Measurements from ENCODE around the gene SF3B1.
A peak's percentile ranks its signal among the peaks of the same experiment; 100 is the strongest.
"Not testable (repeated sequence)": the region's sequence is repeated elsewhere in the genome, so short reads cannot be mapped to it uniquely, and the experiment has no call there.

SF3B1 gene, protein sequence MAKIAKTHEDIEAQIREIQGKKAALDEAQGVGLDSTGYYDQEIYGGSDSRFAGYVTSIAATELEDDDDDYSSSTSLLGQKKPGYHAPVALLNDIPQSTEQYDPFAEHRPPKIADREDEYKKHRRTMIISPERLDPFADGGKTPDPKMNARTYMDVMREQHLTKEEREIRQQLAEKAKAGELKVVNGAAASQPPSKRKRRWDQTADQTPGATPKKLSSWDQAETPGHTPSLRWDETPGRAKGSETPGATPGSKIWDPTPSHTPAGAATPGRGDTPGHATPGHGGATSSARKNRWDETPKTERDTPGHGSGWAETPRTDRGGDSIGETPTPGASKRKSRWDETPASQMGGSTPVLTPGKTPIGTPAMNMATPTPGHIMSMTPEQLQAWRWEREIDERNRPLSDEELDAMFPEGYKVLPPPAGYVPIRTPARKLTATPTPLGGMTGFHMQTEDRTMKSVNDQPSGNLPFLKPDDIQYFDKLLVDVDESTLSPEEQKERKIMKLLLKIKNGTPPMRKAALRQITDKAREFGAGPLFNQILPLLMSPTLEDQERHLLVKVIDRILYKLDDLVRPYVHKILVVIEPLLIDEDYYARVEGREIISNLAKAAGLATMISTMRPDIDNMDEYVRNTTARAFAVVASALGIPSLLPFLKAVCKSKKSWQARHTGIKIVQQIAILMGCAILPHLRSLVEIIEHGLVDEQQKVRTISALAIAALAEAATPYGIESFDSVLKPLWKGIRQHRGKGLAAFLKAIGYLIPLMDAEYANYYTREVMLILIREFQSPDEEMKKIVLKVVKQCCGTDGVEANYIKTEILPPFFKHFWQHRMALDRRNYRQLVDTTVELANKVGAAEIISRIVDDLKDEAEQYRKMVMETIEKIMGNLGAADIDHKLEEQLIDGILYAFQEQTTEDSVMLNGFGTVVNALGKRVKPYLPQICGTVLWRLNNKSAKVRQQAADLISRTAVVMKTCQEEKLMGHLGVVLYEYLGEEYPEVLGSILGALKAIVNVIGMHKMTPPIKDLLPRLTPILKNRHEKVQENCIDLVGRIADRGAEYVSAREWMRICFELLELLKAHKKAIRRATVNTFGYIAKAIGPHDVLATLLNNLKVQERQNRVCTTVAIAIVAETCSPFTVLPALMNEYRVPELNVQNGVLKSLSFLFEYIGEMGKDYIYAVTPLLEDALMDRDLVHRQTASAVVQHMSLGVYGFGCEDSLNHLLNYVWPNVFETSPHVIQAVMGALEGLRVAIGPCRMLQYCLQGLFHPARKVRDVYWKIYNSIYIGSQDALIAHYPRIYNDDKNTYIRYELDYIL

DNA sequence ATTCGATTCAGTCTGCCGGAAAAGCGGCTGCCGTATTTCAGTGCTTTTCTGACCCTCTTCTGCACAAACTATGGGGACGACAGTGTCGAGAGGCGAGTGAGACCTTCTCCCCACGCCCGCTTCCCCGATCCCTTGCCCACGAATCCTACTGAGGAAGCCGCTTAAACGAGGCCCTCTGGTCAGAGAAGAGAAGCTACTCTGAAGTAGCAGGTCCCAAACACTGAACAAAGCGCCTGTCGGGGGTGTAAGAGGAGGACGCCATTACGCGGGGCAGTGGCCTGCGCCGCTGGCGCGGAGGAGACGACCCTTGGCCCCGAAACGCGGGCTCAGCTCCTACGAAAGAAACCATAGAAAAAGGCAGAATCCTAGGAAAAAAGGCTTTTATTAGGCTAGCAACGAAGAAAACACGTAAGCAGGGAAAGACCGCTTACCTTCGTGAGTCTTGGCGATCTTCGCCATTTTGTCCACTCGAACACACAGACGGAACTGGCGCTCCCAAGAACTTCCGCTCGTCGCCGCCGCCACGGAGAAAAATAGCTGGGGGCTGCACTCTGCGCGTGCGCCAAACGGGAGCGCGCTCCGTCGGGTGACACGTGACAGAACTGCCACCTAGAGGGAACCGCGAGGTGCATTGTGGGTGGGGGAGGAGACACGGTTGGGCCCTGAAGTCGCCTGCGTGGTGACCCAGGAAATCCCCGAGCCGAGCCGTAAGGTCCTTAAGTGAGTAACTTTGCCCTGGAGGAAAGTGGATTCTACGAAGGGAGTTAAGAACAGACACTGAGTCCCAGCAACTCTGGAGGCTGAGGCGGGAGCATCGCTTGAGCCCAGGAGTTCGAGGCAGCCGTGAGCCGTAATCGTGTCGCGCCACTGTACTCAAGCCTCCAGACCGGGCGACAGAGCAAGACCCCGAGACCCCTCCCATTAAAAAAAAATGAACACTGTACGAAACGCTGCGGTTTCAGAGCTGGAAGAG, at the start of gene SF3B1:
Gene SF3B1, minus strand, starts transcription at position 488 of the 973 bp plus-strand sequence. Its CDS starts 29 bp downstream, at position 459.
- peak; percentile 98 to 99 for DNase-seq (ENCODE audit: low read depth in 2 of 2)

DNA sequence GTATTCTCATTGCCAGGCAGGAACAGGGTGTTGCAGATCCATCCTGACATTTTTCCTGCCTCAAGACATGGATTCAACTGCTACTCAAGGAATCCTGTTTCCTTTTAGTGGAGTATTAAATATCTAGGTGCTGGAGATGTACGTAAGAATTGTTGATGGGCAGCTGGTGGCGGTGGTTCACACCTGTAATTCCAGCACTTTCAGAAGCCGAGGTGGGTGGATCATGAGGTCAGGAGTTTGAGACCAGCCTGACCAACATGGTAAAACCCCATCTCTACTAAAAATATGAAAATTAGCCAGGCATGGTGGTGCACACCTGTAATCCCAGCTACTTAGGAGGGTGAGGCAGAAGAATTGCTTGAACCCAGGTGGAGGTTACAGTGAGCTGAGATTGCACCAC, 49.4 kb upstream of the SF3B1 start:
- DNase-seq (ENCODE audit: low read depth in 2 of 2), result not testable (repeated sequence)

DNA sequence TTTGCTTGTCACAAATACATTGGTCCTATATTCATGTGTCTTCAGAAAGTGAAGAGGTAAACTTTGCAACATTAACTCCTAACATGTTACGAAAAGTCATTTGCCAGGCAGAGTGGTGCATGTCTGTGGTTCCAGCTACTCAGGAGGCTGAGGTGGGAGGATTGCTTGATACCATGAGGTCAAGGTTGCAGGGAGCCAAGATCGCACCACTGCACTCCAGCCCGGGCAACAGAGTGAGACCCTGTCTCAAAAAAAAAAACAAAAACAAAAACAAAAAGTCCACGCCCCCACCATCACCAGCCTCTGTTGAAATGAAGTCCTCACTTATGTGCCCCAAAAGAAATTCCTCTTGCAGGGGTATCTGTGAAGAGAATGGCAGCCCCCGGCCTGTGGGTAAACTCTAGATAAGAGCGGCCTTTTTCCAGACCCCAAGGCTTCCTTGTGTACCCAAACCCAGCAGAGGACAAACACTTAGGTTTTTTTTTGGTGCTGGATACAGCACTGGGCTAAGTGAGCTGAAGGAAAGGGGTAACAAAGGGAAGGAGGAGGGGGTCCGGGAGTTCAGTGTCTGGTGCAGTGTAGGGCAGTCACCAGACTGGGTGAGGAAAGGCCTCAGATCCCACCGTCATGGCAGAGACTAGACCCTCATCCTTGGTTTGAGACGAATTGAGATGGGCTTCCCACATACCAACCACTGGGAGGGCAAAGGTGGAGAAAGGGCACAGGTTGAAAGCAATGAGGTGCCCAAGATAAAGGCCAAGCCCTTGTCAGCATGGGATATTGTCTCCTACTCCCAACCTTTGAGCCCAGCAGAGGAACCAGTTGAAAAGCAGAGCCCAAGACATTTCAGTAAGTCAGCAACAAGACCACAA, 45.6 kb upstream of the SF3B1 start:
- DNase-seq (ENCODE audit: low read depth in 2 of 2), result no peak

DNA sequence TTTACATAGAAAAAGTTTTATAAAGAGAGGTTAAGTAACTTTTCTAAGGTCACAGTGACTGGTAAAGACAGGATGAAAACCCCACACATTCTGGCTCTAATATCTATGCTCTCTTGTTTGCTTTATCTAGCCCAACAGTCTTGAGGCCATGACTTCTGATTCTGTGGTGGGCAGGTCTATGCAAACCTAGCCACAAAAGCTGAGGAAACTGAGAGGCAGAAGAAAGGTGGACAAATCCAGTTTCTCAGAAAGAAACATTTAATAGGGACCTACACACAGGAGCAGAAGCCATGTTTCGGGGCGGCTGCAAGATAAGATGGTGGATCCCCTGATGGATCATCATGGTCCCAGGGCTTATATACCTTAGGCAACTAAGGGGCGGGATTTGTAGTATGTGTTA, 43.0 kb upstream of the SF3B1 start:
- no peak for DNase-seq (ENCODE audit: low read depth in 2 of 2)

DNA sequence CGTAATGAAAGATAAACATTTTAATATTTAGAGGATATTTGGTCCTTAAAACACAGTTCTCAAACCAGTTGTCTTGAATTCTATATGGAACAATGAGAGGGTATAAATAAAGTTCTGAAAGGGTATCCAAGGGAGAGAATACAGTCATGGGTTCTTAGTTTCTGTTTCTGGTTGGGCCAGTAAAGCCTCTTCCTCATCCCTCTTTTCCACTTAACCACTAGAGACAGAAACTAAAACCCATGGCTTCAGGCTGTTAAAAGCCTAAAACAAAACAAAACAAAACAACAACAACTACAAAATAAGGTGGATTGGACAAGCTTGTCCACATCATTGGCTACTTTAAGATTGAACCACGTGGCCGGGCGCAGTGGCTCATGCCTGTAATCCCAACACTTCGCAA, 37.3 kb upstream of the SF3B1 start:
- no peak for DNase-seq (ENCODE audit: low read depth in 2 of 2)

DNA sequence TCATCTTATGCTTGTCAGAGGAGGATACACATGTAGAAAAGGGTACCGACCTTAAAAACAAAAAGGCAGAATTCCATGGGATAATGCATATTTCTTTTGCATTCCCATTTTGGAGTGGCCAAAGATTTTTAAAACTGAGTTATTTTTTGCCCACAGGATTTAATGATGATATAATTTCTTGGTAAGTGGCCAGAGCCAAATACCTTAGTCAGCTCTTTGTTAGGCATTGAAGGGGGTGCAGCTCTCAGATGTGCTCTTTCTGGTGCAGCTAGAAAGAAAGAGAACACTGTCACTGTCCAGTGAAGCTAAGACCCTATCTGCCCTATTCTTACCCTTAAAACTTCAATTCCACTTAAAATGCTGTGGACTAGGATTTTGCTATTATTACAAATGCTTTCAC, 29.3 kb upstream of the SF3B1 start:
- no peak for DNase-seq (ENCODE audit: low read depth in 2 of 2)

DNA sequence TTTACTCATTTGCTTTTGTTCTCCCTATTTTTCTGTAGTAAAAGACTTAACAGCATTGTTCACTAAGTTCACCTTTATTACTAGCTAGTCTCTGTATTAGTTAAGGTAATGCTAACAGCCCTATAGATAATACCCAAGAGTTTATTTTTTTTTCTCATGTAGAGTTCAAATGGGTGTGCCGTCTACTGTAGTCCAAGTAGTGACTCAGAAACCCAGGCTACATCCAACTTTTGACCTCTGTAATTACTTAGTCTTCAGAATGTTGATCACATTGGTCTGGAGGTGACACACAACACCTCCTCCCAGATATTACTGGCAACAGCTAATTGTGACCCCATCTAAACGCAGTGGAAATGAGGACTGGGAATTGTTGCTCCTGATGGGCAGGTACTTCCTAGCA, 26.2 kb upstream of the SF3B1 start:
- no peak for DNase-seq (ENCODE audit: low read depth in 2 of 2)

DNA sequence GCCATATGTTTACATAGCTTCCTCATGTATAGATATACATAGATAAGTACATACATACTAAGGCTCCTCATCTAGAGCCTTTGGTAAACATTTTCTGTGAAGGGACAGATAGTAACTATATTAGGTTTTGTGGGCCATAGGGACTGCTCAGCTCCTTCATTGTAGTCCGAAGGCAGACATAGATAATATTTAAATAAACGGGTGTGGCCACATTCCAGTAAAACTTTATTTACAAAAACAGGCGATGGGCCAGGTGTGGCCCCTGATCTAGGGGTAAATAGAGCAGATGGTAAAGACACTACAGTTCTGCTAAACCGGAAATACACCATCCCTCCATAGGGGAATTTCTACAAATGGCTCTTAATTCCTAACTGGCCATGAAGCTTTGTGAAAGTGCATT, 25.8 kb upstream of the SF3B1 start:
- no peak for DNase-seq (ENCODE audit: low read depth in 2 of 2)

DNA sequence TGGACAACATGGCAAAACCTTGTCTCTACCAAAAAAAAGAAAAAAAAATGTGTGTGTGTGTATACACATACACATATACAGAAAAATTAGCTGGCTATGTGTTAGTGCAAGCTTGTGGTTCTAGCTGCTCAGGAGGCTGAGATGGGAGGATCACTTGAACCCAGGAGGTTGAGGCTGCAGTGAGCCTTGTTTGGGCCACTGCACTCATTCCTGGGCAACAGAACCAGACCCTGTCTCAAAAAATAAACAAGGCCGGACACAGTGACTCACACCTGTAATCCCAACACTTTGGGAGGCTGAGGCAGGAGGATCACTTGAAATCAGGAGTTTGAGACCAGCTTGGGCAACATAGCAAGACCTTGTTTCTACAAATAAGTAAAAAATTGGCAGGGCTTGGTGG, 20.6 kb upstream of the SF3B1 start:
- no peak for DNase-seq (ENCODE audit: low read depth in 2 of 2)

DNA sequence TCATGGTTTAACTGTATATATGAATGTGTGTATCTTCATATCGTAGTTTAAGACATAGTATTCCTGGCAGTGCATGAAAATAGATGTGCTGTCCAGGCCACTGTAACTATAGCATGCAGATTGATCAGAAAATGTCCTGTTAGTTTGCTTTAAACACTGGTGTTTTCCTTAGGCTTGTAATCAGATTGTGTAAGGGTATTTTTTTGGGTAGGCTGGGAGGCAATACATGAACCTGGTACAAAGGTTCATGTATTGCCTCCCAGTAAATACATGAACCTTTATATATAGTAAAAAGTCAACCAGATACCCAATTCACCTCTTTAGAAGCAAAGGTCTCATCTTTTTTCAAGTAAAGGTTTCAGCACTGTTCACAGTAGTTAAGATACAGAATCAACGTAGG, 20.1 kb upstream of the SF3B1 start:
- DNase-seq (ENCODE audit: low read depth in 2 of 2), result no peak

DNA sequence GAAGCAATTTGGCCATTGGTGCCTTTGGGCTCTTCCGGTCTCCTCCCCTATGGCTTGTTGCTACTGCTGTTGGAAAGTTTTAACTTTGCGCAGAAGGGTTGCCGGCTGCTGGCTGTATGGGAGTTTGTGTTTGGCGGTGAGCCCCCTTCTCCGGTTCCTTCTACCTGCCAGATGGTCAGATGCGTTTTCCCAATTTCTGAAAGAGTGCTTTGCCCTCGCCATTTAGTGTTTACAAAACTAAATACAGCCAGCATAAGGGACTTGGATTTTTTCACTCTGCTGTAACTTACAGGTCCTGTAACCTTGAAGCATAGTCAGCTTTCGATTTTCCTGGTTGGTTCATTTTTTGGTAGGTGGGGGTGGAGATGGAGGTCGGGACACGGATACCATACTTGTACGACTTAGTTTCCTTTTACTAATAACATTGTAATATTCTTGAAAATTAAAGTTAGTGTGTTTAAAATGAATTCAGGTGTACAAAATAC, 19.1 kb upstream of the SF3B1 start:
- no peak for DNase-seq (ENCODE audit: low read depth in 2 of 2)

DNA sequence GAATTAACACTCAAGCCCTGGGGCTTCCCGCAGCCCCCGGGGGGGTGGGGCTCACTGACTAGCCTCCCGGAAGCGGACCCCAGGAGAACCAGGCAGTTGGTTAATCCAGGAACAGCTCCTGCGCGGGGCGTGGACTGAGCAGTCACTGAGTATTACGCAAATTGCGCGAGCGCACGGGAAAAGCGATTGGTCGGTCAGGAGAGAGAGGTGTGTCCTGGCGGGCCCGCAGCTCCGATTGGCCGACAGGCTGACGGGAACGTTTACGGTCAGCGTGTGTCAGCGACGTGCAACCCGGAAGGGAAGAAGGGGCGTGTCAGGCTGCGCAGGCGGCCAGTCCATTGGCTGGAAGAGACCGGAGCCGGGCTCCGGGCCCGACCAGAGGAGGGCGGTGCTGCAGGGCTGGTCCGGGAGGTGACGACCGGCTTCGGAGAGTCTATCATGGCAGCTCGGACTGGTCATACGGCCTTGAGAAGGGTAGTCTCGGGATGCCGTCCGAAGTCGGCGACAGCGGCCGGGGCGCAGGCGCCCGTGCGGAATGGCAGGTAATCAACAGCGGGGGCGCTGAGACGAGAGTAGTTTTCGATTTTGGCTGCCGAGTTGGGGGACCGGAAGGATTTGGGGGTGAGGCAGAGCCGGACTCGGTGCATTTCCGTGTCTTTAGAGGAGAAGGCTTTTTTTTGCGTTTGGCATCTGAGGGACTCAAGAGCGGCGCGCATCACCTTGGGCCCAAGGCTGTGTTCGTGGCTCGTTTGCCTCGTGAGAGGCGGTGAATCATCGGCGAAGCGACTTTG, 18.5 kb upstream of the SF3B1 start, which contains the start of gene COQ10B:
Gene COQ10B, plus strand, starts transcription at position 430 of the 791 bp plus-strand sequence. Its CDS starts 9 bp downstream, at position 439.
- DNase-seq (ENCODE audit: low read depth in 2 of 2), result peak; percentile 94 to 98

DNA sequence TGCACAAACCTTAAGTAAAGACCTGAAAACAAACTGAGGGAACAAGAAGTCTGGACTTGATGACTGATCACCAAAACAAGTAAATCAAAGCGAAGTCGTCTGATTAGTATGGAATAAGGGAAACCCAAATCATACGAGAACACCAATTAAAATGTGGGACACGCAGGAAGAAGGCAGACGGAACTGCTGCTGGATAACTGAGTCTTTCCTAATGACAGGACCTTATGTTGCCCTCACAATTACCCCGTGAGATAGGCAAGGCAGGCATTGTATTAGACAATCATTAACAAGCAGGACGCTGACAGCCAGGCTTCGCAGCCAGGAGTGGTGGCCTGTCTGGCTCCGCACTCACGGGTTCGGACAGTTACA, 17.9 kb upstream of the SF3B1 start:
- no peak for DNase-seq (ENCODE audit: low read depth in 2 of 2)

DNA sequence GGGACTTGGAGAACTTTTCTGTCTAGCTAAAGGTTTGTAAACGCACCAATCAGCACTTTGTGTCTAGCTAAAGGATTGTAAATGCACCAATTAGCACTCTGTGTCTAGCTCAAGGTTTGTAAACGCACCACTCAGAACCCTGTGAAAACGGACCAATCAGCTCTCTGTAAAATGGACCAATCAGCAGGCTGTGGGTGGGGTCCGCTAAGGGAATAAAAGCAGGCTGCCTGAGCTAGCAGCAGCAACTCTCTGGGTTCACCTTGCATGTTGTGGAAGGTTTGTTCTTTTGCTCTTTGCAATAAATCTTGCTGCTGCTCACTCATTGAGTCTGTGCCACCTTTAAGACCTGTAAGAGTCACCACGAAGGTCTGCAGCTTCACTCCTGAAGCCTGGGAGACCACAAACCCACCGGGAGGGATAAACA, 16.1 kb upstream of the SF3B1 start:
- not testable (repeated sequence) for DNase-seq (ENCODE audit: low read depth in 2 of 2)

DNA sequence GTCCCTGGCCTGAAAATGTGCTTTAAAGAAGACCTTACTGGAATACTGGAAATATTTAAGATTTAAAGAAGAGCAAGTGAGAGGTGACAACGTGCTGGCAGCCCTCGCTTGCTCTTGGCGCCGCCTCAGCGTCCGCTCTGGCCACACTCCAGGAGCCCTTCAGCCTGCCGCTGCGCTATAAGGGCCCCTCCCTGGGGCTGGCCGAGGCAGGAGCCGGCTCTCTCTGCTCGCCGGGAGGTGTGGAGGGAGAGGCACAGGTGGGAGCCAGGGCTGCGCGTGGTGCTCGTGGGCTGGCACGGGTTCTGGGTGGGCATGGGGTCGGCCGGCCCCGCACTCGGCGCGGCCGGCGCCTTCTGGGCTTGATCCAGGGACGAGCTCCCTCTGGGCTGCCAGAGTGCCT, 15.6 kb upstream of the SF3B1 start:
- DNase-seq (ENCODE audit: low read depth in 2 of 2), result no peak

DNA sequence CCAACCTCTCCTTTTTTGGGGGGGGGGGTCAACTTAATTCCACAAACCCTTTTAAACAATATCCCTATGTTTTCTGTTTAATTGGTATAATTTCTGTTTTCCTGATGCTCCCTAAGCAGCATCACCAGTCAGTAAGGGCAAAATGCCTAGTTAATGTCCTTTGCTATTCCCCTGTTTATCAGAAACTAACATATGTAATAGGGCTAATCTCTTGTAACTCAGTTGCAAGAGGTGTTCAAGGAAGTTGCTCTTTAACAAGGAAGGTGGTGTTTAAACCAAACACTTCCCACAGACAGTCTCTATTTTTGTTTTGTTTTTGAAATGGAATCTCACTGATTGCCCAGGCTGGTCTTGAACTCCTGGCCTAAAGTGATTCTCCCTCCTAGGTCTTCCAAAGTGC, 12.0 kb upstream of the SF3B1 start:
- DNase-seq (ENCODE audit: low read depth in 2 of 2), result no peak

DNA sequence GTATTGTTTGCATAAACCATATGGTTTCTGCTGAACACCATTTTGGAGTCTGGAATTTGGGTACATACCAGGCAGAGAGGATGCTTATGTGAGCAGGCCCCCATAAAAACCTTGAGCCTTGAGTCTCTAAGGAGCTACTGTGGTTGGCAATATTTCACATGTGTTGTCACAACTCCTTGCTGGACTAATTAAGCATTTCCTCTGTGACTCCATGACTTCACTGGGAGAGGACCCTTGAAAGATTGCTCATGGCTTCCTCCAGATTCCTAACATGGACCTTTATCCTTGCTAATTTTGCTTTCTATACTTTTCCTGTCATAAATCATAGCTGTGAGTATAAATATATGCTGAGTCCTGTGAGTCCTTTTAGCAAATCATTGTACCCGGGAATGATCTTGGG, 10.9 kb upstream of the SF3B1 start:
- no peak for DNase-seq (ENCODE audit: low read depth in 2 of 2)

DNA sequence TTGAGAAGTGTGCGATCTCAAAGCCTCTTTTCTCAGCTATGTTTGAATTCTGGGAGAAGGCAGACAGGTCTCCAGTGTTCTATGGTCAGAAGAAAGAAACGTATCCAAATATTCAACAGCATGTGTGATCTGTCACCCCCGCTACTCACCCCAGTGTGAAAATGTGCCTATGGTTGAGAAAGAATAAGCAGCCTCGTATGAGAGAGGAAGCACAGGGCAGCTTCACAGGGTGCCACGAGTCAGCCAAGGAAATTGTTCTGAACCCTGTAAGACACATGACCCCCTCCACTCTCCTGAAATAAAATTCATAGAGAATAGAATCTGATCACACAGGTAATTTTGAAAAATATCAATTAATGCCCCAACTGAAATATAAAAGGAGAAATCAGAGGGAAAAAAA, 8.0 kb upstream of the SF3B1 start:
- DNase-seq (ENCODE audit: low read depth in 2 of 2), result no peak

DNA sequence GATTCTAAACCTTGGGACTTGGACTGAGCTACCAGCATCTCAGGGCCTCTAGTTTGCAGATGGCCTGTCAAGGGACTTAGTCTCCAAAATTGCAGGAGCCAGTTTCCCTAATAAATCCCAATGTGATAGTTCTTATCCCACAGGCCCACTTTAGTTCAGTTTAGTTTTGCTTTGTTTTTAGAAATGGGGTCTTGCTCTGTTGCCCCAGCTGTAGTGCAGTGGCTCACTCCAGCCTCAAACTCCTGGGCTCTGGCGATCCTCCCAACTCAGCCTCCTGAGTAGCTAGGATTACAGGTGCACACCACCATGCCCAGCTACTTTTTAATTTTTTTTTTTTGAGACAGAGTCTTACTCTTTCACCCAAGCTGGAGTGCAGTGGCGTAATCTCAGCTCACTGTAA, 2.6 kb upstream of the SF3B1 start:
- no peak for DNase-seq (ENCODE audit: low read depth in 2 of 2)

Data from activated CD8-positive, alpha-beta memory T cell treated with anti-CD3 and anti-CD28 coated beads for 4 hours (primary cell).